Common myeloid progenitor, CD34-positive (primary cell): Measurements from ENCODE around the gene ARMC12.

Source experiments
- CTCF ChIA-PET: fragments of 350-600 bp; sonication (Branson Sonifier 250); formaldehyde crosslinking; loops from one replicate; lab custom pipeline; 2021; ENCODE audit warnings: antibody characterized with exemption; lab: Charles Lee
- POLR2A ChIA-PET: fragments of 350-600 bp; sonication (Branson Sonifier 250); formaldehyde crosslinking; loops from one replicate; lab custom pipeline; 2021; ENCODE audit warnings: antibody characterized with exemption; lab: Charles Lee
- DNase-seq, 3 donors: peaks; one replicate each; pipeline versions ENCODE4 v3.0.0 to v3.0.0-alpha.2; 2013
- H3K27ac ChIP-seq, 2 experiments: 1 replicate in 1 of 2; 2 replicates in 1 of 2; pipeline ENCODE4 v1.7.0; 2013; ENCODE audit warnings: inconsistent platforms in 2 of 2, low read length in 2 of 2, mild to moderate bottlenecking in 2 of 2, low read depth in 1 of 2, moderate library complexity in 1 of 2; ENCODE audit not compliant: severe bottlenecking in 2 of 2, insufficient read depth in 1 of 2, poor library complexity in 1 of 2
- H3K27me3 ChIP-seq, 5 experiments: replicated peaks in 2 of 5; 1 replicate in 3 of 5; 2 replicates in 2 of 5; pipeline versions ENCODE4 v1.6.1 to v1.7.0; 2013; ENCODE audit warnings: low read length in 4 of 5, mild to moderate bottlenecking in 2 of 5, moderate library complexity in 2 of 5, inconsistent platforms in 1 of 5; ENCODE audit not compliant: insufficient read depth in 5 of 5, control insufficient read depth in 4 of 5
- H3K36me3 ChIP-seq, 4 experiments: 1 replicate in 2 of 4; 2 replicates in 2 of 4; pipeline versions ENCODE4 v1.6.1 to v1.7.0; 2013; ENCODE audit warnings: low read length in 3 of 4, control low read depth in 1 of 4, mild to moderate bottlenecking in 1 of 4; ENCODE audit not compliant: control insufficient read depth in 4 of 4, insufficient read depth in 4 of 4
- H3K4me1 ChIP-seq, 4 experiments: 1 replicate in 3 of 4; 2 replicates in 1 of 4; pipeline versions ENCODE4 v1.6.1 to v1.7.1; 2013; ENCODE audit warnings: low read length in 3 of 4, mild to moderate bottlenecking in 3 of 4, control low read depth in 1 of 4, inconsistent platforms in 1 of 4, moderate library complexity in 1 of 4; ENCODE audit not compliant: control insufficient read depth in 4 of 4, insufficient read depth in 4 of 4; ENCODE audit errors: control extremely low read depth in 1 of 4
- H3K4me3 ChIP-seq, 7 experiments: 1 replicate in 4 of 7; 2 replicates in 3 of 7; pipeline versions ENCODE4 v1.5.1 to v1.7.0; 2013; ENCODE audit warnings: mild to moderate bottlenecking in 7 of 7, low read length in 6 of 7, moderate library complexity in 6 of 7, inconsistent platforms in 2 of 7, low read depth in 2 of 7, control low read depth in 1 of 7; ENCODE audit not compliant: insufficient read depth in 4 of 7, control insufficient read depth in 1 of 7; ENCODE audit errors: extremely low read depth in 1 of 7
- H3K9me3 ChIP-seq, 5 experiments: 1 replicate in 4 of 5; 2 replicates in 1 of 5; pipeline versions ENCODE4 v1.6.1 to v1.7.1; 2013; ENCODE audit warnings: low read length in 4 of 5, mild to moderate bottlenecking in 2 of 5, inconsistent platforms in 1 of 5, low read depth in 1 of 5, moderate library complexity in 1 of 5; ENCODE audit not compliant: control insufficient read depth in 4 of 5, insufficient read depth in 2 of 5; ENCODE audit errors: control extremely low read depth in 1 of 5
- WGBS: methylation state at CpG from one replicate; pipeline ENCODE4 v1.1.5; 2013; ENCODE audit not compliant: insufficient coverage; 5-methylcytosine and 5-hydroxymethylcytosine counted together

ARMC12 gene

DNA sequence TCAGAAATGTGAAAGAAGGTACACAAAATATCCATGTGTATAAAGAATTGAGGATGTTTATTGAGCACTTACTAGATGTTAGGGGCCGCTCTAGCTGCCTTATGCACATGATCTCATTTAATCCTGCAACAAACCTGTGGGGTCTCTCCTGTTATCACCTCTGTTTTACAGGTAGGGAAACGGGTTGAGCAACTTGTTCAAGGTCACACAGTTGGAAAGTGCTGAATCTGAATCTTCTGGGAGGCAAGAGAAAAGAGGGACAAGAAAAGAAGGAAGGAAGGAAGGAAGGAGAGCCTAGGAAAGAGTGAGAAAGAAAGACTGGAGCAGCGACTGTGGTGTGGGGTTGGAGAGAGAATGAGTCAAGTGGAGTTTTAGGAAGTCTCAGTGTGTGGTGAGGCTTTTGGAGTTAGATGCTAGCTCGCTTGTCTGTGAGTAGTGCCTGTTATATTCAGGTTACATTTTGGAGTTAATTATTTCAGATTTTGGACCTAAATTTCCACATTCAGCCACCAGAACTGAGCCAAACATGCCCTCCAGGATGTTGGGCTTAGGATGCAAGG is 51.7 kb downstream of the ARMC12 start:
- H3K9me3 ChIP-seq = no peaks in the 10 kb centered on the region
- peaks cover 8 to 50% (median 27%) of the 10 kb centered on the region in 5 experiments for H3K27me3 ChIP-seq
- H3K4me3 ChIP-seq = no peak overlapping the region
- H3K36me3 ChIP-seq = no peaks in the 10 kb centered on the region
- no peak for DNase-seq
- POLR2A ChIA-PET = no interaction called here
- WGBS = 84% methylated on average over 4 of the region's 4 CpGs
- H3K27ac ChIP-seq = no peak overlapping the region
- H3K4me1 ChIP-seq = peaks cover 0 to 3% (median 1%) of the 10 kb centered on the region in 4 experiments
- CTCF ChIA-PET = no interaction called here

- Histone ChIP-seq H3K9me3 (no peaks in the 10 kb centered on the region), H3K4me1 (peaks cover 0 to 3% (median 1%) of the 10 kb centered on the region in 4 experiments), H3K36me3 (no peaks in the 10 kb centered on the region), H3K27ac (no peak overlapping the region), H3K4me3 (no peak overlapping the region), H3K27me3 (peaks cover 8 to 38% (median 25%) of the 10 kb centered on the region in 5 experiments)
- DNase-seq = no peak
- 89% methylated on average over 3 of the region's 5 CpGs for WGBS
- POLR2A ChIA-PET = no interaction called here
- CTCF ChIA-PET = no interaction called here
Measured at GRCh38 chr6:35790683-35791082, 53.9 kb downstream of the ARMC12 start.

GRCh38 chr6:35794536-35795452 is 58.0 kb downstream of the ARMC12 start:
- peaks cover 0 to 7% (median 3%) of the 10 kb centered on the region in 5 experiments for H3K27me3 ChIP-seq
- H3K36me3 ChIP-seq = no peaks in the 10 kb centered on the region
- no peaks in the 10 kb centered on the region for H3K4me1 ChIP-seq
- no peak overlapping the region for H3K27ac ChIP-seq
- WGBS = 97% methylated on average over 10 of the region's 17 CpGs
- ChIA-PET POLR2A (no interaction called here), CTCF (no interaction called here)
- DNase-seq = no peak
- H3K4me3 ChIP-seq = no peak overlapping the region
- no peaks in the 10 kb centered on the region for H3K9me3 ChIP-seq

GRCh38 chr6:35795453-35796071 is 58.7 kb downstream of the ARMC12 start:
- Histone ChIP-seq H3K4me1 (no peaks in the 10 kb centered on the region), H3K27ac (no peak overlapping the region), H3K27me3 (peaks cover 0 to 7% (median 0%) of the 10 kb centered on the region in 5 experiments), H3K4me3 (no peak overlapping the region), H3K36me3 (no peaks in the 10 kb centered on the region), H3K9me3 (no peaks in the 10 kb centered on the region)
- POLR2A ChIA-PET = no interaction called here
- CTCF ChIA-PET = no interaction called here
- no peak for DNase-seq
- 97% methylated on average over 8 of the region's 11 CpGs for WGBS

DNA sequence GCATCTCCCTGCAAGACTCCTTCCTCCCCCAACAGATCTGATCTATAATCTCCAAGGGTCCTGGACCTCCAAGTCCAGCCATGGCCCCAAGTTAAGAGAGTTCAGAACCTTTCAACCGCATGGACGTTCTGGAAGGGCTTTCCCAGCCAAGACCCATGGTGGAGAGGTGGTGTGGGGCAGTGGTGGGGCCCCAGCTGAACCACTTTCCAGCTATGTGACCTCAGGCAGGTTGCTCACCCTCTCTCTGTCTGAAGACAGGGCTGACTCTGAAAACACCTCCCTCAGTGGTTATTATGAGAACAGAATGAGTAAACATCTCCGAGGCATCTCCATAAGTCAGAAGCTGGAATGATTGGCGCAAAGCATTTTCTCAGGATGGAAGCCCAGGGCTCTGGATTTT is 59.4 kb downstream of the ARMC12 start:
- WGBS = 94% methylated on average over 4 of the region's 4 CpGs
- ChIA-PET POLR2A (interaction anchor here (0.7 kb wide), 1 partner anchor 201 kb away, joined by 3 read pairs; no protein-coding TSS in a partner anchor), CTCF (no interaction called here)
- Histone ChIP-seq H3K36me3 (no peaks in the 10 kb centered on the region), H3K27me3 (peaks cover 0 to 7% (median 0%) of the 10 kb centered on the region in 5 experiments), H3K9me3 (no peaks in the 10 kb centered on the region), H3K4me1 (no peaks in the 10 kb centered on the region), H3K4me3 (no peak overlapping the region), H3K27ac (no peak overlapping the region)
- no peak for DNase-seq

DNA sequence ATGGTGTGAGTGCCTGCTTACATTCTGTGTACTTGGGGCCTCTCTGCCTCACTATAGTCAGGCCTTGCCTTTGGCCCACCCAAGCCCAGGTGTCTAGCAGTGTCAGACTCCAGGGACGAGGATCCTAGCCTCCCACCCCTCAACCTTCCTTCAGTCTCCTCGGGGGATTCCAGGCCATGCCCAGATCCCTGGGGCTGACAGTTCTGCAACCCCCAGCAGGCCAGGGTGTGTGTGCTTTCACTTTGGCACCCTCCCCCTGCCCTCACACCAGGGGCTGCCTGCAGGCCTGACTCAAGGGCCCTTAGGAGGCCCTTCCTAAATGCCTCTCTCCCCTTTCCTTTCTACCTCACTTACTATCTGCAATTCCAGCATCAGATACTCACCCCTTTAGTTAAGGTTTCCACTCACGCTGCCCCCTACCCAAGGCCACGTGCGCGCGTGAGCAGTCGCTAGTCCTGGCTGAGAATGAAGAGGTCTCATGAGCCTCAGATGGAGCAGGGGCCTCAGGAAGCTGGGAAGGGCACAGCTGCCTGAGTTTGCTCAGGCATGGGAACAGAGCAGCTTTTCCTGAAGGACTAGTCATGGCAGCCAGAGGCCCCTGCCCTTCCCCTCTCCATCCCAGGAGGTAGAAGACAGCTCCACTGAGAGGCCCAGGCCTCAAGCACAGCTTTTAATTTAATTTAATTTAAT is 61.1 kb downstream of the ARMC12 start:
- no peaks in the 10 kb centered on the region for H3K9me3 ChIP-seq
- peaks cover 0 to 7% (median 0%) of the 10 kb centered on the region in 5 experiments for H3K27me3 ChIP-seq
- no peaks in the 10 kb centered on the region for H3K4me1 ChIP-seq
- no peak overlapping the region for H3K4me3 ChIP-seq
- no peak overlapping the region for H3K27ac ChIP-seq
- H3K36me3 ChIP-seq = no peaks in the 10 kb centered on the region
- no peak for DNase-seq
- 97% methylated on average over 7 of the region's 8 CpGs for WGBS
- CTCF ChIA-PET = no interaction called here
- POLR2A ChIA-PET = interaction anchor here (1.0 kb wide), 1 partner anchor 10 kb away, joined by 3 read pairs; no protein-coding TSS in a partner anchor
